BLaER1 (cell line): ENCODE measurements around the gene TTC23.

Experiments
- H3K27ac ChIP-seq: shearing (Covaris generic); formaldehyde crosslinking; 2 replicates; pipeline ENCODE4 v1.8.1; 2022
- H3K27me3 ChIP-seq: shearing (Covaris generic); formaldehyde crosslinking; 2 replicates; pipeline ENCODE4 v1.8.1; 2022
- H3K36me3 ChIP-seq: shearing (Covaris generic); formaldehyde crosslinking; 2 replicates; pipeline ENCODE4 v1.8.1; 2022
- H3K4me1 ChIP-seq: shearing (Covaris generic); formaldehyde crosslinking; 2 replicates; pipeline ENCODE4 v1.8.1; 2022
- H3K4me2 ChIP-seq: shearing (Covaris generic); formaldehyde crosslinking; 2 replicates; pipeline ENCODE4 v1.8.1; 2022
- H3K4me3 ChIP-seq: shearing (Covaris generic); formaldehyde crosslinking; 2 replicates; pipeline ENCODE4 v1.8.1; 2022
- H3K9ac ChIP-seq: shearing (Covaris generic); formaldehyde crosslinking; 2 replicates; pipeline ENCODE4 v1.8.1; 2022
- H3K9me3 ChIP-seq: shearing (Covaris generic); formaldehyde crosslinking; 2 replicates; pipeline ENCODE4 v1.8.1; 2022
- H4K20me1 ChIP-seq: shearing (Covaris generic); formaldehyde crosslinking; 2 replicates; pipeline ENCODE4 v1.8.1; 2022
- Cebpa-rat ChIP-seq: shearing (Covaris generic); IDR thresholded peaks from 2 replicates; pipeline ENCODE4 v1.8.1; 2022

Gene TTC23

GRCh38 chr15:99110581-99111320 lies 138.6 kb downstream of the TTC23 start:
- H3K27me3 ChIP-seq, result peaks cover 17% of the 10 kb centered on the region
- H3K9ac ChIP-seq, result 0 out of 2 replicates have a peak overlapping the region, but pooled peaks have one; percentile 6
- no peaks in the 10 kb centered on the region for H3K9me3 ChIP-seq
- no peak for TF ChIP-seq Cebpa-rat
- peaks cover 10% of the 10 kb centered on the region; the same call in 1 of the 2 replicates for H4K20me1 ChIP-seq
- H3K4me2 ChIP-seq, result no peak overlapping the region
- H3K27ac ChIP-seq, result no peak overlapping the region
- H3K36me3 ChIP-seq, result no peaks in the 10 kb centered on the region
- peaks cover 26% of the 10 kb centered on the region for H3K4me1 ChIP-seq
- H3K4me3 ChIP-seq, result no peak overlapping the region

GRCh38 chr15:99110093-99110492 lies 139.3 kb downstream of the TTC23 start:
- H3K9ac ChIP-seq, result no peak overlapping the region
- H3K4me2 ChIP-seq, result no peak overlapping the region
- H3K27me3 ChIP-seq, result peaks cover 24% of the 10 kb centered on the region
- no peak for TF ChIP-seq Cebpa-rat
- no peaks in the 10 kb centered on the region for H3K9me3 ChIP-seq
- peaks cover 12% of the 10 kb centered on the region; the same call in 1 of the 2 replicates for H4K20me1 ChIP-seq
- H3K36me3 ChIP-seq, result no peaks in the 10 kb centered on the region
- peaks cover 33% of the 10 kb centered on the region for H3K4me1 ChIP-seq
- H3K27ac ChIP-seq, result no peak overlapping the region
- no peak overlapping the region for H3K4me3 ChIP-seq

GRCh38 chr15:99109555-99110021 lies 139.8 kb downstream of the TTC23 start:
- Histone ChIP-seq H4K20me1 (peaks cover 15% of the 10 kb centered on the region; the same call in 1 of the 2 replicates), H3K4me2 (no peak overlapping the region), H3K9me3 (no peaks in the 10 kb centered on the region), H3K4me1 (peaks cover 38% of the 10 kb centered on the region), H3K4me3 (no peak overlapping the region), H3K27me3 (peaks cover 29% of the 10 kb centered on the region), H3K9ac (no peak overlapping the region), H3K27ac (no peak overlapping the region), H3K36me3 (no peaks in the 10 kb centered on the region)
- TF ChIP-seq Cebpa-rat, result no peak

- H3K9ac ChIP-seq, result no peak overlapping the region
- H4K20me1 ChIP-seq, result peaks cover 15% of the 10 kb centered on the region; the same call in 1 of the 2 replicates
- peaks cover 33% of the 10 kb centered on the region for H3K27me3 ChIP-seq
- no peaks in the 10 kb centered on the region for H3K9me3 ChIP-seq
- no peak overlapping the region for H3K4me3 ChIP-seq
- H3K4me1 ChIP-seq, result peaks cover 40% of the 10 kb centered on the region
- no peak for TF ChIP-seq Cebpa-rat
- no peaks in the 10 kb centered on the region for H3K36me3 ChIP-seq
- no peak overlapping the region for H3K4me2 ChIP-seq
- H3K27ac ChIP-seq, result no peak overlapping the region
Observed at GRCh38 chr15:99108993-99109392, 140.4 kb downstream of the TTC23 start.

- H3K9ac ChIP-seq, result no peak overlapping the region
- H4K20me1 ChIP-seq, result peaks cover 15% of the 10 kb centered on the region; the same call in 1 of the 2 replicates
- TF ChIP-seq Cebpa-rat, result no peak
- peaks cover 40% of the 10 kb centered on the region for H3K4me1 ChIP-seq
- H3K36me3 ChIP-seq, result no peaks in the 10 kb centered on the region
- no peaks in the 10 kb centered on the region for H3K9me3 ChIP-seq
- peaks cover 41% of the 10 kb centered on the region for H3K27me3 ChIP-seq
- peak overlapping the region; percentile 82 for H3K4me2 ChIP-seq
- H3K27ac ChIP-seq, result no peak overlapping the region
- H3K4me3 ChIP-seq, result peak overlapping the region; percentile 66
Observed at GRCh38 chr15:99106417-99107220, 142.8 kb downstream of the TTC23 start.

- peaks cover 41% of the 10 kb centered on the region for H3K27me3 ChIP-seq
- H3K4me2 ChIP-seq, result peak overlapping the region; percentile 82
- no peaks in the 10 kb centered on the region for H3K9me3 ChIP-seq
- H3K27ac ChIP-seq, result no peak overlapping the region
- H3K4me3 ChIP-seq, result peak overlapping the region; percentile 66
- H4K20me1 ChIP-seq, result peaks cover 15% of the 10 kb centered on the region; the same call in 1 of the 2 replicates
- H3K4me1 ChIP-seq, result peaks cover 40% of the 10 kb centered on the region
- no peaks in the 10 kb centered on the region for H3K36me3 ChIP-seq
- H3K9ac ChIP-seq, result no peak overlapping the region
- no peak for TF ChIP-seq Cebpa-rat
Observed at GRCh38 chr15:99105514-99106341, 143.7 kb downstream of the TTC23 start.

GRCh38 chr15:99104788-99105513 lies 144.4 kb downstream of the TTC23 start, which contains the start of gene SYNM:
Gene SYNM, plus strand, starts transcription at chr15:99105080. Its CDS starts 120 bp downstream, at chr15:99105200.
- H3K4me2 ChIP-seq, result peak within 1 kb of the TSS; percentile 82
- TF ChIP-seq Cebpa-rat, result no peak
- H3K27ac ChIP-seq, result no peak within 1 kb of the TSS
- peaks cover 15% of the 10 kb centered on the region; the same call in 1 of the 2 replicates for H4K20me1 ChIP-seq
- no peak within 1 kb of the TSS for H3K9ac ChIP-seq
- peaks cover 48% of the 10 kb centered on the region for H3K4me1 ChIP-seq
- H3K27me3 ChIP-seq, result peaks cover 46% of the 10 kb centered on the region
- no peaks in the 10 kb centered on the region for H3K9me3 ChIP-seq
- H3K4me3 ChIP-seq, result peak within 1 kb of the TSS; percentile 66
- H3K36me3 ChIP-seq, result no peaks in the 10 kb centered on the region

GRCh38 chr15:99103279-99103678 lies 146.1 kb downstream of the TTC23 start:
- H3K4me2 ChIP-seq, result no peak overlapping the region
- TF ChIP-seq Cebpa-rat, result no peak
- H3K36me3 ChIP-seq, result no peaks in the 10 kb centered on the region
- no peak overlapping the region for H3K4me3 ChIP-seq
- H4K20me1 ChIP-seq, result peaks cover 15% of the 10 kb centered on the region; the same call in 1 of the 2 replicates
- peaks cover 50% of the 10 kb centered on the region for H3K27me3 ChIP-seq
- H3K9ac ChIP-seq, result no peak overlapping the region
- no peak overlapping the region for H3K27ac ChIP-seq
- no peaks in the 10 kb centered on the region for H3K9me3 ChIP-seq
- H3K4me1 ChIP-seq, result peaks cover 48% of the 10 kb centered on the region
